ENCODE measurements around the gene PGLYRP3. TPM values are rescaled to one million over a fixed set of nuclear protein-coding genes. Genes with fewer than 3 reads are reported as not detected.
"Not testable (repeated sequence)": the region's sequence is repeated elsewhere in the genome, so short reads cannot be mapped to it uniquely, and the experiment has no call there.

Gene PGLYRP3
- total RNA-seq, 1 donor from 2014 or later = not detected

GRCh38 chr1:153349363-153350320 is 36.9 kb upstream of the PGLYRP3 start:
- Histone ChIP-seq H3K27ac (replicated peaks) (no peak overlapping the region), H3K27me3 (ENCODE audit: low read depth) (peaks cover 79% of the 10 kb centered on the region), H3K4me1 (no peaks in the 10 kb centered on the region), H3K4me3 (no peak overlapping the region), H3K9me3 (replicated peaks) (no peaks in the 10 kb centered on the region), H3K36me3 (no peaks in the 10 kb centered on the region)
- DNase-seq = no peak
- TF ChIP-seq CTCF (IDR thresholded peaks at IDR 0.05; ENCODE audit: borderline replicate concordance) = no peak
- intact Hi-C loops (cut with micrococcal nuclease) = loop anchor here (5.0 kb wide), 1 partner anchor 148 kb away; no protein-coding TSS in a partner anchor

GRCh38 chr1:153348511-153349362 is 36.0 kb upstream of the PGLYRP3 start, which contains the start of gene PGLYRP4:
Gene PGLYRP4 (minus strand): TSS chr1:153348841. CDS start chr1:153347932, 909 bp downstream.
- Histone ChIP-seq H3K36me3 (no peaks in the 10 kb centered on the region), H3K9me3 (replicated peaks) (no peaks in the 10 kb centered on the region), H3K4me1 (no peaks in the 10 kb centered on the region), H3K27me3 (ENCODE audit: low read depth) (peaks cover 79% of the 10 kb centered on the region), H3K4me3 (no peak within 1 kb of the TSS), H3K27ac (replicated peaks) (no peak within 1 kb of the TSS)
- DNase-seq = no peak
- intact Hi-C loops (cut with micrococcal nuclease) = no loop called here
- TF ChIP-seq CTCF (IDR thresholded peaks at IDR 0.05; ENCODE audit: borderline replicate concordance) = no peak

- peaks cover 71% of the 10 kb centered on the region for H3K27me3 ChIP-seq (ENCODE audit: low read depth)
- no peak overlapping the region for H3K4me3 ChIP-seq
- no peak for TF ChIP-seq CTCF (IDR thresholded peaks at IDR 0.05; ENCODE audit: borderline replicate concordance)
Measured at GRCh38 chr1:153347856-153348255, 35.1 kb upstream of the PGLYRP3 start.

GRCh38 chr1:153347049-153347448 is 34.3 kb upstream of the PGLYRP3 start:
- H3K4me3 ChIP-seq; DNase-seq; H3K27ac ChIP-seq (replicated peaks); intact Hi-C loops (cut with micrococcal nuclease); H3K4me1 ChIP-seq; H3K36me3 ChIP-seq; H3K9me3 ChIP-seq (replicated peaks): not testable (repeated sequence)
- peaks cover 74% of the 10 kb centered on the region for H3K27me3 ChIP-seq (ENCODE audit: low read depth)

More at GRCh38 chr1:153347856-153348255, 35.1 kb upstream of the PGLYRP3 start:
- H3K9me3 ChIP-seq (replicated peaks) = no peaks in the 10 kb centered on the region
- no peak overlapping the region for H3K27ac ChIP-seq (replicated peaks)
- no peaks in the 10 kb centered on the region for H3K36me3 ChIP-seq
- no peak for DNase-seq
- intact Hi-C loops (cut with micrococcal nuclease) = no loop called here
- H3K4me1 ChIP-seq = no peaks in the 10 kb centered on the region

- intact Hi-C loops (cut with micrococcal nuclease) = no loop called here
- Histone ChIP-seq H3K27ac (replicated peaks) (no peak overlapping the region), H3K4me3 (no peak overlapping the region), H3K4me1 (no peaks in the 10 kb centered on the region), H3K27me3 (ENCODE audit: low read depth) (peaks cover 74% of the 10 kb centered on the region), H3K36me3 (no peaks in the 10 kb centered on the region), H3K9me3 (replicated peaks) (no peaks in the 10 kb centered on the region)
- no peak for TF ChIP-seq CTCF (IDR thresholded peaks at IDR 0.05; ENCODE audit: borderline replicate concordance)
- DNase-seq = no peak
Measured at GRCh38 chr1:153346077-153346723, 33.4 kb upstream of the PGLYRP3 start.

Data from left ventricle myocardium inferior (tissue), 1 donor.